GM18517 (cell line): ENCODE data around the gene ATPAF2.

Experiments
- ATAC-seq: cut with Tn5 transposase; IDR thresholded peaks from one replicate; pipeline ENCODE4 v1.9.1; 2021; ENCODE audit warnings: mild to moderate bottlenecking, moderate library complexity; ENCODE audit not compliant: unreplicated experiment

Gene ATPAF2

GRCh38 chr17:18038861-18039534 lies at the start of gene ATPAF2, which contains the start of gene GID4:
Gene ATPAF2 (minus strand): TSS chr17:18039168. CDS start chr17:18039013, 155 bp downstream.
Gene GID4 (plus strand): TSS chr17:18039408. CDS start chr17:18039465, 57 bp downstream.
- peak; percentile 88 for ATAC-seq

DNA sequence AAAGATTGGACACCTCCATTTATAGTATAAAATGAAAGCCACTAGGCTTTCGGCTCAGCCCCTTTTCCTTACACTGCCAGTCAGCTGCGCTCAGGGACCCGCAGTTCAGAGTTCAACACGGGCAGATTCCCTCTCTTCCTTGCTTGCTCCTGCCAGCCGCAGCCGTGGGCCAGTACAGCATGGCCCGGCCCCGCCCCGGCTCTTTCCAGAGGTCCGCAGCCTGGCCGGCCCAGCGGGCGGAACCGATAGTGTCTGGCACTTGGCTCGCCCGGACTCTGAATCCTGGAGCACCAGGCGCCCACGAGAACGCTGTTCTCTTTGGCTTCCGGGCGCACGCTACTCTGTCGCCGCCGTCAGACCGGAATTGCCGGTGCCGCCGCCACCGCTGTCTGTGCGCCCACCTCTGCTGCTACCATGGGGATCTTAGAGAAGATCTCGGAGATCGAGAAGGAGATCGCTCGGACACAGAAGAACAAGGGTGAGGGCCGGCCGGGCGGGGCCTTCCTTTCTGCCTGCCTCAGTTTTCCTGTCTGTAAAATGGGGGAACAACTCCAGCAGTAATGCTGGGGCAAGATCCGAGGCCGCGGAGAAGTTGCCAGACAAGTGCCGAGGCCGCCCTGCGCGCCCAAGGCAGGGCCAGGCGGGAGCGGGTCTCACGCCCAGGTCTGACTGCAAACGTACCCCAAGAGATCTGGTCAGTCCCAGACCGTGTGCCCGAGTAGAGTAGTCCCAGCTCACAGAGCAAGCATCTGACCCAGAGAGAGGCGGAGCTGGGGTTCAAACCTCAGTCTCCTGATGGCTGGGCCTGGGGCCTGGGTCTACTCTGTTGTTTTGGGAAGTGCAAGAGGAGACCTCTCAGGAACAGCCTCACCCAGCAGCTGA lies 48.9 kb upstream of the ATPAF2 start, which contains the start of gene DRG2:
DRG2 (plus strand) TSS at position 339 of the 882 bp plus-strand sequence; CDS start at position 415, 76 bp downstream.
- ATAC-seq, result peak; percentile 68

DNA sequence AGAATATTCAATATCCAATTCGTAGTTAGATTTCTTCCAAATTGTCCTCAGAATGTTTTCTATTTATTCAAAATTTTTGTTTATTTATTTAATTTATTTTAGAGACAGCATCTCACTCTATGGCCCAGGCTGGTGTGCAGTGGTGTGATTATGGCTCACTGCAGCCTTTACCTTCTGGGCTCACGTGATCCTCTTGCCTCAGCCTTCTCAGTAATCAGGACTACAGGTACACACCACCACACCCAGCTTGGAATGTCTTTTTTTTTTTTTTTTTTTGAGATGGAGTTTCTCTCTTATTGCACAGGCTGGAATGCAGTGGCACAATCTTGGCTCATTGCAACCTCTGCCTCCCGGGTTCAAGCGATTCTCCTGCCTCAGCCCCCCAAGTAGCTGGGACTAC lies 45.3 kb upstream of the ATPAF2 start:
- ATAC-seq, result no peak

DNA sequence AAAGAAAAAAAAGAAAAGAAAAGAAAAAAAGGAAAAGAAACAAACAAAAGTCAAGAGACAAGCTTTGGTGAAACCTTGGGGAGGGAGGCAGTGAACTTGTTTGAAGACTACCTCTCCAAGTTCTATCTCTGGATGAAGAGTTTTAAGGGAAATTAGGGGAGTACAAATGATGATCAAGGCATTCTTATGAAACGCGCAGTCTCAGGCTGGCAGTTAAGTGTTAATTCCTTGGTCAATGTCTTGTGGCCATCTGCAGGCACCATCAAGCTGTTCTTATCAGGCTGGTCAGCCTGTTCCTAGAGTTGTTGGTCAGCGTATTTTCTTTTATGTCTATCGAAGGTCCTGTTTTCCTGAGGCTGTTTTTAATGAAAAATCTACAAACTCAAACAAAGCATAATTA lies 40.6 kb upstream of the ATPAF2 start:
- ATAC-seq, result no peak

DNA sequence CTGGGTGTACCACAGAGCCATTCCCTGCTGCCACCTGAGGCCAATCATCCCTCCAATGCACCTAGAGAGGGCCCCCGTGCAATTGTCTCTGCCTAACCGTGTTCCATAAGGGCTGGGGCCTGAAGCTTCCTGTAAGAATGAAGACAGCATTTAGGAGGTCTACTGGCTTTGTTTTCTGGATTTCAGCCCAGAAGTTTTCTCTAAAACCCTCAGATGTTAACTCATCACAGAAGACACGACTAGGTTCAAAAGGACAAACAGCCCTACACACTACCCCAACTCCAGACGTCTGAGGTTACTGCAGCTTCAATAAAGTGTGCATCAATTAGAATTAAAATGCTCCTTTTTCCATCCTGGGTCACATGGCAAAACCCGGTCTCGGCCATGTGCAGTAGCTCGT lies 38.0 kb upstream of the ATPAF2 start:
- ATAC-seq, result no peak

DNA sequence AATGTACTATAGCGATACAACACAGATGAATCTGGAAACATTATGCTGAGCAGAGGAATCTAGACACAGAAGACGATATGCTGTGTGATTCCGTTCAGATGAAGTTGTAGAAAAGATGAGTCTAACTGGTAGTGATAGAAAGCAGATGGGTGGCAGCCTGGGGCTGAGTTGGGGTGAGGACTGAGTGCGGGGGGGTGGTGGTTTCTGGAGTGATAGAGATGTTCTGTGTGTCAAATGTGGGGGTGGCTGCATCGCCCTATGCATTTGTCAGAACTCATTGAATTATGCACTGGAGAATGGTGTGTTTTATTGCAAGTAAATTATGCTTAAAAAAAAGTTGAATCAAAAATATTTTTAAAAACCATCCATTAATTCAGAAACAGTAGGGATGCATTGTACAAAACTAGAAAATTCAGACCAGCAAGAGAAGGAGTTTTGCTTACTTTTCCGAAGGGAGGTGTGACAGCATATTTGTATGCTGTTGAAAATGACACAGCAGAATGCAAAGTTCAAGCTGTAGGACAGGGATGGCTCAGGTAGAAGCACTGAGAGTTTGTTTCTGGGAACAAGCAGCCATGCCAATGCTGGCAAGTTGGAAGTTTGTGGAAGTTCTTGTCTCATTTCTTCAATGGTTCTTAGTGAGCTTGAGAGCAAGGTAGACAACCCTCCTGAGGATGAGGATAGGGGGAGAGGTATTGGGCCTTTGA lies 35.8 kb upstream of the ATPAF2 start:
- ATAC-seq, result no peak

DNA sequence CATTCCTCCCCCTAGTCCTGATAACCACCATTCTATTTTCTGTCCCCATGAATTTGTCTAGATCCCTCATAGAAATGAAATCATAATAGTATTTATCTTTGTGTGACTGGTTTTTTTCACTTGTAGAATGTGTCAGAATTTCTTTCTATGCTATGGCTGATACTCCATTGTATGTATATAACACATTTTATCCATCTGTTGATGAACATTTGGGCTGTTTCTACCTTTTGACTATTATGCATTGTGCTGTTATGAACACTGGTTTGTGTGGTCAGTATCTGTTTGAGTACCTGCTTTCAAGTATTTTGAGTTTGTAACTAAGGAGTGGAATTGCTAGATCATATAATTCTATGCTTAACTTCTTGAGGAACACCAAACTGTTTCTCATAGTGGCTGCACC lies 32.8 kb upstream of the ATPAF2 start:
- no peak for ATAC-seq

DNA sequence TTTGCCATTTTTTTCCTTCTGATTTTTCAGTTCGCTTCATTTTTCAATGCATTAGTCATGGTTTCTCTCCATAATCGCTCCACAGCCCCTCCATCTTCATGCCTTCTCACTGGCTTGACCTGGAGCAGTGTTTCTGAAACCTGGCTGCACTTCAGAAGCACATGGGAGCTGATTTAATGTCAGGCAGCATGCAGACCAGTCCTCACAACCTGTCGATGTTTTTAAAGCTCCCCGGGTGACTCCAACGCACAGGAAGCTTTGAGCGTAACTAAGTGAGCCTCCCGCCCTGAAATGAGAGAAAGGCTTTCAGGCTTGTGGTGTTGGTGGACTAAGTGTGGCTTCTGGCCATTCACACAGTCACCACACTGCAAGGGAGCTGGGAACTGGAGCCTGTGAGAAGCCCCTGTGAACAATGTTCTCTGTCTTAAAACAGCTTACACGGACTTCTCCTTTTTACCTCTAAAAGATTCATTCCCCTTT lies 31.9 kb upstream of the ATPAF2 start:
- ATAC-seq, result no peak

DNA sequence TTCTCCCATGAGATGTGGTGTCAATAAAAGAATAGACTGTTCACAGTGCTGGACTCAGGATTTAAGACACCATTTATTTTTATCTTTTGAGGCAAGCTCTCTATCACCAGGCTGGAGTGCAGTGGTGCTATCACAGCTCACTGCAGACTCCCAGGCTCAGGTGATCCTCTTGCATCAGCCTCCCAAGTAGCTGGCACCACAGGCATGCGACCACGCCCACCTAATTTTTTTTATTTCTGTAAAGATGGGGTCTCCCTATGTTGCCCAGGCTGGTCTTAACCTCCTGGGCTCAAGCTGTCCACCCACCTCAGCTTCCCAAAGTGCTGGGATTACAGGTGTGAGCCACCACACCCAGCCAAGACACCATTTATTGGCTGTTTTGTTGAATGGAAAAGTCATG lies 30.1 kb upstream of the ATPAF2 start:
- no peak for ATAC-seq

DNA sequence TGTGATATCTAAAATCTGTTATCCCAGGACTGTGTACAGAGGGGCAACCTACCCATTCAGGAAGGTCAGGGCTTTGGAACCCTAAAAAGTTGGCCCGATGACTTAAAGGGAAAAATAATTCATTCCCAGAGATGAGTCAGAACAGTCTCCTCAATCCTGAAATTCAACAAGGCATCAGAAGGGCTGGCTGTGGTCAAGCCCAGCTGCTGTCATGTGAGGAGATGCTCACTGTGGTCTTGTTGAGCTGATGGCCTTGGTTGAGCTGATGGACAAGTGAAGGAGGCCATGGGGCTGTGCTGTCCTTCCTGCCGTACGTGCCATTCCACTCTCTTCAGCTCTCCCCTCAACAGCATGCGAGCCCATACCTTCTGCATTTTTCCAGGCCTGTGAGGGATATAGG lies 27.9 kb upstream of the ATPAF2 start:
- no peak for ATAC-seq

- no peak for ATAC-seq
Measured at GRCh38 chr17:18065546-18065945, 26.6 kb upstream of the ATPAF2 start.

GRCh38 chr17:18064053-18064452 lies 25.1 kb upstream of the ATPAF2 start:
- no peak for ATAC-seq

GRCh38 chr17:18059283-18059682 lies 20.3 kb upstream of the ATPAF2 start:
- no peak for ATAC-seq

- ATAC-seq, result no peak
Measured at GRCh38 chr17:18056214-18056613, 17.2 kb upstream of the ATPAF2 start.

DNA sequence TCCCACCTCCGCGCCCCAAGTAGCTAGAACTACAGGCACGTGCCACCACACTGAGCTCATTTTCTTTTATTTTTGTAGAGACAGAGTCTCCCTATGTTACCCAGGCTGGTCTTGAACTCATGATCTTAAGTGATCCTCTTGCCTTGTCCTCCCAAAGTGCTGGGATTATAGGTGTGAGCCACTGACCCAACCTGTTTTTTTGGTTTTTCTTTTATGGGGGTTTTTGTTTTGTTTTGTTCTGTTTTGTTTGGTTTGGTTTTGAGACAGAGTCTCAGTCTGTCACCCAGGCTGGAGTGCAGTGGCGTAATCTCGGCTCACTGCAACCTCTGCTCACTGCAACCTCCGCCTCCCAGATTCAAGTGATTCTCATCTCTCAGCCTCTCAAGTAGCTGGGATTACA lies 16.6 kb upstream of the ATPAF2 start:
- no peak for ATAC-seq

DNA sequence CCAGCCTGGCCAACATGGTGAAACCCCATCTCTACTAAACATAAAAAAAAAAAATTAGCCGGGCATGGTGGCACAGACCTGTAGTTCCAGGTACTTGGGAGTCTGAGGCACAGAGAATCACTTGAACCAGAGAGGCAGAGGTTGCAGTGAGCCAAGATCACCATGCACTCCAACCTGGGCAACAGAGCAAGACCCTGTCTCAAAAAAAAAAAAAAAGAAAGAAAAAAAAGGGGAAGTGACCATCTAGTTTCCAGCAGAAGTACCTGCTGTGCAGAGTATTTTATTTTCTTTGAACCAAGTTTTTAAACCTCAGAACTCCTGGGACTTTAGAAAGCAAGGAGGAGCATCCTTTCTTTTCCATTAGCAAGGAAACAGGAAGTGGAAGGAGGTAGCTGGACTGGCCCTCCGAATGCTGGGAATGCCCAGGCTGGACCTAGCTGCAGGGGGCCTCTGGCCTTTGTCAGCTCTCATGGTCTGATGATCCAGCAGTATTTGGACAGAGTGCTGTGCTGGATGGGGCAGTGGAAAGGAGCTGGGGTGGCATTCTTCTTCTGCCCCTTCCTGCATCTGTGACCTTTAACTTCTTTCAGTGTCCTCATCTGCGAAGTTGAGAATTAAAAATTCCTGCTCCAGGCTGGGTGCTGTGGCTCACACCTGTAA lies 6.9 kb upstream of the ATPAF2 start:
- no peak for ATAC-seq

DNA sequence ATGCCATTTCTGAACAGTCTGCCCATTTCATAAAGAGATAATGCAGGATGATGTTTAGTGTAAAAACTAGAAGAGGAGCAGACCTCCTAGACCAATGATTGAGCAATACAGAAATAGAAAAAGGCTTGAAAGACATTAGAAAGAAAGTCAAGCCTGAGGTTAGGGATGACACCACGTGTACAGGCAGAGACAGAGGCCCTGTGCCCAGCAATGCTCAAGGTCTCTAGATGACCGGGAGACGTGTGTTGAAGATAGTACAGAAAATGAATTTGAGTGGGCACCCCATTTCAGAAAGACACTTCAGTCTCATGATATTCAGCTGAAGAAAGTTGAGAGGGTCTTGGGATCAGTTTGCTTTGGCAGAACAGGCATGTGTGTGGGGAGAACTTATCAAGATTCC lies 5.6 kb upstream of the ATPAF2 start:
- ATAC-seq, result no peak

GRCh38 chr17:18043491-18043890 lies 4.5 kb upstream of the ATPAF2 start:
- ATAC-seq, result no peak

DNA sequence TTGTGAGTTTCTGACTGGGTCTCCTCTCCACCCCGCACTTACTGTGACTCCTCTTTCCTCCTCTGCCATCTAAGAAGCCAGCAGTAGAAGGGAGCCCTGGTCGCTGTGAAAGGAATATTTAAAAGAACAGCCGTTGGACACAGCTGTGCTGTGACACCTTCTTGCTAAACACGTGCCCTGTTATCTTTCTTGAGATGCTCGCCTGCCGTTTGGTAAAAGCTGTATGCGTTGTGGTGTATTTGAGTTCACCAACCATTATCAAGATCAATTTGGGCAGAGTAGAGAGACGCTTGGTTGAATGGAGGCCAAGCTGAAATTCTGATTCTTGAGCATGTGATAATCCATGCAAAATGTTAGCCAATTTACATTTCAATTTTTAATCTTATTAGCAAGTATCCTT lies 4.0 kb upstream of the ATPAF2 start:
- ATAC-seq, result no peak

DNA sequence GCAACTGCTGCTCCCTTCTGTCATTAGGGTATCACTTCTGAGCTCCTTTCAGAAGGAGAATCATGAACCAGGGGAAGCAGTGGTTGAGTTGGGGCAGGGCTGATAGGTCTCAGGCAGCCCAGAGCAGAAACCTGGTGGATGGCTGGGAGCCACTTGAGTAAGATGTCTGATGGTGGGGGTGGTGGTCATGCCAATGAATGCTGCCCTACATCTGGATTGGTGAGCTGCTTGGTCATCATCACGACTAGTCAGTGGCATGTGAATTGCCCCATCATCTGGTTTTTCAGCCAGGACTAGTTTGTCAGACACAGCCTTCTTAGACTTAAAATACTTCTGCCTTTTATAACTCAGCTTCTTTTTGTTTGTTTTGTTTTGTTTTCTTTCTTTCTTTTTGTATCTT lies 2.8 kb upstream of the ATPAF2 start:
- ATAC-seq, result no peak
